Stimulated activated naive CD8-positive, alpha-beta T cell treated with anti-CD3 and anti-CD28 coated beads, Interleukin-15, Interleukin-2, amounts not matched to agents 100 U/mL and 50 U/mL, for 24 hours (primary cell): ENCODE data around the gene SAA4.
"Not testable (repeated sequence)": the region's sequence is repeated elsewhere in the genome, so short reads cannot be mapped to it uniquely, and the experiment has no call there.

Experiments used
- ATAC-seq: fragments of 150-1000 bp; cut with Tn5 transposase; one replicate; pipeline ENCODE4 v1.10.0; 2021
- DNase-seq: peaks from one replicate; pipeline ENCODE4 v3.0.0; 2021

SAA4 gene, protein sequence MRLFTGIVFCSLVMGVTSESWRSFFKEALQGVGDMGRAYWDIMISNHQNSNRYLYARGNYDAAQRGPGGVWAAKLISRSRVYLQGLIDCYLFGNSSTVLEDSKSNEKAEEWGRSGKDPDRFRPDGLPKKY

GRCh38 chr11:18236664-18237356, at the start of gene SAA4:
Gene SAA4 (minus strand): TSS chr11:18236802. CDS start chr11:18235926, 876 bp downstream.
- DNase-seq, result no peak
- ATAC-seq, result no peak

DNA sequence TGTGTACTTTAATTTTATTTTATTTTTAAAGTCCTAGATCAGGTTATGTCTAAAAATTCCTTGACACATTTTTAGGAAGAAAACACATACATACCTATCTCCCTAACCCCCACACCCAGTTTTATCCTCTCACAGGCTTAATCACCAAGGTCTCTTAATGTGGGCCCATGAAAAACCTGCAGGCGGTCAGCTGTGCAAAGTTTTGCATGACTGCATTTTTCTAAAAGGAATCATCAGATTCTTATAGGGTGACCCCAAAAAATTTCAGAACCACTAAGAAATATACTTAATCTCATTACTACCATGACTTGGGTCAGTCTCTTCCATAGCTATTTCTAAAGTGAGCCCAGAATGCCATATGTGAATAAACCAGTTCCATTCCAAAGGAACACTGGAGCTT, 49.2 kb upstream of the SAA4 start:
- DNase-seq, result no peak
- no peak for ATAC-seq

GRCh38 chr11:18282626-18283025, 46.0 kb upstream of the SAA4 start:
- DNase-seq (no peak), ATAC-seq (no peak)

- ATAC-seq (peak; percentile 32), DNase-seq (no peak)
These were observed 43.9 kb upstream of the SAA4 start for GRCh38 chr11:18280438-18281045.

DNA sequence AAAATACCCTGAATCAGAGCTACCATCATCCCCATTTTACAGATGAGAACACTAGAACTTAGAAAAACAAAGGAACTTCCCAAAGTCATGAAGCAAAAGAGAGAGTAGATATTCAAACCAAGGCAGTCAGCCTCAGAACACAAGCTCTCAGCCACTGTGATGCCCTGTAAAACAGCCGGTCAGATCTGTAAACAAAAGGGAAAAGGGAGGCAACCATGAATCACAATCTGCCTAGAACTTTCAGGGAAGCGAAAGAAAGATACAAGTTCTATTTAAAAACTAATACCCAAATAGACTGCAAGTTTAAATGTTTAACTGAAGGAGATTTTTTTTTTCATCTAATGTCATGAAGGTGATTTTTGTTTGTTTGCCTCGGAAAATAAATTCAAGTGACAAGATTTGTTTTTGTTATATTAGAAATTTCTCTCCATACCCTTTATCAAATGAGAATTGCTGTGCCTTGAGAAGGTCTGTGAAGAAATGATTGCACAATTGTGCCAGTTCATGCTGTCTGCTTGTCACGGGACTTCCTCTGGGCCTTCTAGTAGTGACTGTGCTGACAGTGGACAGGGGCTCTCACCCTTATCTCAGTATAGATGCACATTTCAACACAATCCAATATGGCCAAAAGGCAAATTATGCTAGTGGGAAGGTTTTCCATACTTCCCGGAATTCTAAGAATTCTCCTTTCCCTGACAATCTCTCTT, 41.1 kb upstream of the SAA4 start:
- ATAC-seq (no peak), DNase-seq (no peak)

- no peak for DNase-seq
- ATAC-seq, result no peak
These were observed 34.6 kb upstream of the SAA4 start for GRCh38 chr11:18271206-18271605.

DNA sequence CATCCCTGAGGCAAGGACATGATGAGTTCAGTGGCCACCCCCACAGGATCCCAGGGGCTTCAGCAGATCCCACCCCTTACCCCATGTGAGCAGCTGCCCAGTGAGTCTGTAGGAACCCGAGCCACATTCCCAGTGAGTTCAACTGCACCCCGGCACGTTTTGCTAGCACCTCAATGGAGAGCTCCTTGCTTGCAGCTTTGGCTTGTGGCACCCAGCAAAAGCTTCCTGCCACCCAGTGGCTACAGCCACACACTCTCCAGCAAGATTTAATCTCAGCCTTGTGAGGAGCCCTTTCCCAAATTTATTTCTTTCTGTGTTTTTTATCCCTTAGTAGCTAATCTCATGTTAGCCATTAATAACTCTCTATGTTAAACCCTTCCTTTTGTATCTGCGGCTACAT, 33.5 kb upstream of the SAA4 start:
- ATAC-seq (no peak), DNase-seq (no peak)

- DNase-seq, ATAC-seq: not testable (repeated sequence)
These were observed 32.6 kb upstream of the SAA4 start for GRCh38 chr11:18269252-18269651.

DNA sequence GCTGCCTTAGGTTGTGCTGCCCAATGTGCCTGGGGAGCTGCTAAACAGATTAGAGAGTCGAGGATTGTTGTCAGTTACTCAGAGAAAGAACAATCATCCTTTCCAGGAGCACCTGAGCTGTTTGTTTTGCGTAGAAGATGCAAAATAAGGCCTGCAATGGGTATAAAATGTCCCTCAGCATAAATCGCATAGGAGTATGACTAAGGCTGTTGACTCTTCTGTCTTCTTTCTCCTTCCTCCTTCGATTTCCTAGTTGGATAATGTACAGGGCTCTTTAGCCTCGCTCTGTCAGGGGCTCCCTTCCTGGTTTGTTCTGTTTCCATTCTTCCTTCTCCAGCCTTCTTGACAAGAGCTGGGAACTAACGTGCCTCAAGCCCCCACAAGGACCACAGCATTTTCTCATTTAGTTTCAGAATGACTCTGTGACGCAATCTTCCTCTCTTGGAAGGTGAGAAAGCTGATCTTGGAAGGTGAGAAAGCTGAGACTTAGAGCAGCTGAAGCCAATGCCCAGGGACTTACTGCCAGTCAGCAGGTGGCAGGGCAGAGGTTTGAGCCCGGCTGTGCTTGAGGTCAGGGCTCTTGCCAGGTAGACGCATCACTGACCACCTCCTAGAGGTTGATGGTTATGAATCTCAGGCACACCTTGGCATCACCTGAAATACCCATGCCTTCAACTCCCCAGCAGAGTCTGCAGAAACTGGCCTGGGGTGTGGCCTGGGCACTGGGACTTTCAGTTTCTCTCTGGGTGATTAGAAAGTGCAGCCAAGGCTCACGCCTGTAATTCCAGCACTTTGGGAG, 30.9 kb upstream of the SAA4 start:
- DNase-seq, result not testable (repeated sequence)
- ATAC-seq, result peak; percentile 62

DNA sequence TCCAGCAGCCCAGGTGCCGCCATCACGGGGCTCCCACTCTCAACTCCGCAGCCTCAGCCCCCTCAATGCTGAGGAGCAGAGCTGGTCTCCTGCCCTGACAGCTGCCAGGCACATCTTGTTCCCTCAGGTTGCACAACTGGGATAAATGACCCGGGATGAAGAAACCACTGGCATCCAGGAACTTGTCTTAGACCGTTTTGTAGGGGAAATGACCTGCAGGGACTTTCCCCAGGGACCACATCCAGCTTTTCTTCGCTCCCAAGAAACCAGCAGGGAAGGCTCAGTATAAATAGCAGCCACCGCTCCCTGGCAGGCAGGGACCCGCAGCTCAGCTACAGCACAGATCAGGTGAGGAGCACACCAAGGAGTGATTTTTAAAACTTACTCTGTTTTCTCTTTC, 29.3 kb upstream of the SAA4 start, which contains the start of gene SAA1:
Gene SAA1 (plus strand): TSS at position 316 of the 400 bp plus-strand sequence. CDS start 624 bp downstream, outside the sequence.
- no peak for ATAC-seq
- no peak for DNase-seq

DNA sequence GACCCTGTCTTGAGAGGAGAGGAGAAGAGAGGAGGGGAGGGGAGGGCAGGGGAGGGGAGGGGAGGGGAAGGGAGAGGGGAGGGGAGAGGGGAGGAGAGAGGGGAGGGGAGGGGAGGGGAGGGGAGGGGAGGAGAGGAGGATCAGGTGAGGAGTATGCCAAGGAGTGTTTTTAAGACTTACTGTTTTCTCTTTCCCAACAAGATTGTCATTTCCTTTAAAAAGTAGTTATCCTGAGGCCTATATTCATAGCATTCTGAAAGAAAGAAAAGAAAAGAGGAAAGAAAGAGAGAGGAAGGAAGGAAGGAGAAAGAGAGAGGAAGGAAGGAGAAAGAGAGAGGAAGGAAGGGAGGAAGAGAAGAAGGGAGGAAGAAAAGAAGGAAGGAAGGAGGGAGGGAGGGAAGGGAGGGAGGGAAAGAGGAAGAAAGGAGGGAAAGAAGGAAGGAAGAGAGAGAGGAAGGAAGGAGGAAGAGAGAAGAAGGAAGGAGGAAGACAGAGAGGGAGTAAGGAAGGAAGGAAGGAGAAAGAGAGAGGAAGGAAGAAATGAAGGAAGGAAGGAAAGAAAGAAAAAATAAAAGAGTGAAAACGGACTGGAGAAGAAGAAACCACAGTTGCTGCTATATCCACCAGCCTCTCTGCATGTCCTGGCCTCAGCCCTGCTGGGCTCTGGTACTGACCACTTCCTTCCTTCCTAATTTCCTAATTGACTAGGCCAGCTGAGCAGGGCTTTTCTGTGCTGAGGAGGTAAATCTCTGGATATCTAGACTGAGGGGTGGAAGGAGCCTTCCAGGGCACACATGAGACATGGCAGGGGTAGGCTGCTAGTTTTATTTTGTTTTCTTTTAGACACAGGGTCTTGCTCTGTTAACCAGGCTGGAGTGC, 28.3 kb upstream of the SAA4 start:
- DNase-seq (no peak), ATAC-seq (no peak)

- ATAC-seq, result no peak
- DNase-seq, result no peak
These were observed 27.4 kb upstream of the SAA4 start for GRCh38 chr11:18264035-18264434.

DNA sequence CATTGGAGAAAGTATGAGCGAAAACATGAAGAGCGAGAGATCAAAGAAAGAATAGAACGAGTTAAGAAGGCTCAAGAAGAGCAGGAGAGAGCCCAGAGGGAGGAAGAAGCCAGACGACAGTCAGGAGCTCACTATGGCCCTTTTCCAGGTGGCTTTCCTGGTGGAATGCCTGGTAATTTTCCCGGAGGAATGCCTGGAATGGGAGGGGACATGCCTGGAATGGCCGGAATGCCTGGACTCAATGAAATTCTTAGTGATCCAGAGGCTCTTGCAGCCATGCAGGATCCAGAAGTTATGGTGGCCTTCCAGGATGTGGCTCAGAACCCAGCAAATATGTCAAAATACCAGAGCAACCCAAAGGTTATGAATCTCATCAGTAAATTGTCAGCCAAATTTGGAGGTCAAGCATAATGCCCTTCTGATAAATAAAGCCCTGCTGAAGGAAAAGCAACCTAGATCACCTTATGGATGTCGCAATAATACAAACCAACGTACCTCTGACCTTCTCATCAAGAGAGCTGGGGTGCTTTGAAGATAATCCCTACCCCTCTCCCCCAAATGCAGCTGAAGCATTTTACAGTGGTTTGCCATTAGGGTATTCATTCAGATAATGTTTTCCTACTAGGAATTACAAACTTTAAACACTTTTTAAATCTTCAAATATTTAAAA, 26.2 kb upstream of the SAA4 start:
- not testable (repeated sequence) for DNase-seq, ATAC-seq

- no peak for DNase-seq
- ATAC-seq, result no peak
These were observed 25.1 kb upstream of the SAA4 start for GRCh38 chr11:18261721-18262120.

GRCh38 chr11:18259259-18259658, 22.7 kb upstream of the SAA4 start:
- no peak for DNase-seq

GRCh38 chr11:18254781-18255361, 18.3 kb upstream of the SAA4 start:
- no peak for DNase-seq
- no peak for ATAC-seq

More at GRCh38 chr11:18259259-18259658, 22.7 kb upstream of the SAA4 start:
- no peak for ATAC-seq

GRCh38 chr11:18253778-18254338, 17.3 kb upstream of the SAA4 start:
- ATAC-seq (no peak), DNase-seq (no peak)

- no peak for ATAC-seq
- no peak for DNase-seq
These were observed 16.6 kb upstream of the SAA4 start for GRCh38 chr11:18253233-18253632.

DNA sequence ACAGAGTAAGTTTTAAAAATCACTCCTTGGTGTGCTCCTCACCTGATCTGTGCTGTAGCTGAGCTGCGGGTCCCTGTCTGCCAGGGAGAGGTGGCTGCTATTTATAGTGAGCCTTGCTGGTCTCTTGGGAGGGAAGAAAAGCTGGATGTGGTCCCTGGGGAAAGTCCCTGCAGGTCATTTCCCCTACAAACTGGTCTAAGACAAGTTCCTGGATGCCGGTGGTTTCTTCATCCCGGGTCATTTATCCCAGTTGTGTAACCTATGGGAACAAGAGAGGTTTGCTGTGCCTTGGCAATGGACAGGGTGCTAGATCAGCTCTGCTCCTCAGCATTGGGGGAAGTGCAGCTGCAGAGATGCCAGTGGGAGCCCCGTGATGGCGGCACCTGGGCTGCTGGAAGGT, 12.0 kb upstream of the SAA4 start, which contains the start of gene SAA2:
Gene SAA2 (minus strand): TSS at position 108 of the 400 bp plus-strand sequence. CDS start 657 bp downstream, outside the sequence.
- no peak for DNase-seq
- no peak for ATAC-seq

DNA sequence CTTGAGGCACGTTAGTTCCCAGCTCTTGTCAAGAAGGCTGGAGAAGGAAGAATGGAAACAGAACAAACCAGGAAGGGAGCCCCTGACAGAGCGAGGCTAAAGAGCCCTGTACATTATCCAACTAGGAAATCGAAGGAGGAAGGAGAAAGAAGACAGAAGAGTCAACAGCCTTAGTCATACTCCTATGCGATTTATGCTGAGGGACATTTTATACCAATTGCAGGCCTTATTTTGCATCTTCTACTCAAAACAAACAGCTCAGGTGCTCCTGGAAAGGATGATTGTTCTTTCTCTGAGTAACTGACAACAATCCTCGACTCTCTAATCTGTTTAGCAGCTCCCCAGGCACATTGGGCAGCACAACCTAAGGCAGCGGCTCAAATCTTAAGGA, 10.6 kb upstream of the SAA4 start:
- not testable (repeated sequence) for DNase-seq, ATAC-seq
